ENCODE measurements around the gene SHMT1.
"Not testable (repeated sequence)": the region's sequence is repeated elsewhere in the genome, so short reads cannot be mapped to it uniquely, and the experiment has no call there.

Gene SHMT1

GRCh38 chr17:18363101-18364049, at the start of gene SHMT1:
TSS of gene SHMT1 (minus strand) at chr17:18363550. CDS start at chr17:18355981, 7,569 bp downstream.
- peak; percentile 100 for FAIRE-seq
- peak; percentile 99 for DNase-seq (ENCODE audit: insufficient read length, low spot score)

- peak; percentile 98 for FAIRE-seq
- DNase-seq (ENCODE audit: insufficient read length, low spot score) = not testable (repeated sequence)
Measured at GRCh38 chr17:18412001-18412538, 48.7 kb upstream of the SHMT1 start.

- DNase-seq (ENCODE audit: insufficient read length, low spot score) = not testable (repeated sequence)
- FAIRE-seq = peak; percentile 38
Measured at GRCh38 chr17:18411377-18411864, 48.1 kb upstream of the SHMT1 start.

GRCh38 chr17:18410736-18411135, 47.4 kb upstream of the SHMT1 start:
- not testable (repeated sequence) for DNase-seq (ENCODE audit: insufficient read length, low spot score); FAIRE-seq

- FAIRE-seq; DNase-seq (ENCODE audit: insufficient read length, low spot score): not testable (repeated sequence)
Measured at GRCh38 chr17:18409321-18409720, 46.0 kb upstream of the SHMT1 start.

- FAIRE-seq; DNase-seq (ENCODE audit: insufficient read length, low spot score): not testable (repeated sequence)
Measured at GRCh38 chr17:18408906-18409305, 45.6 kb upstream of the SHMT1 start.

GRCh38 chr17:18403604-18404003, 40.3 kb upstream of the SHMT1 start:
- DNase-seq (ENCODE audit: insufficient read length, low spot score) = not testable (repeated sequence)
- peak; percentile 64 for FAIRE-seq

GRCh38 chr17:18403166-18403565, 39.8 kb upstream of the SHMT1 start:
- FAIRE-seq; DNase-seq (ENCODE audit: insufficient read length, low spot score): not testable (repeated sequence)

- not testable (repeated sequence) for DNase-seq (ENCODE audit: insufficient read length, low spot score)
- peak; percentile 57 for FAIRE-seq
Measured at GRCh38 chr17:18401872-18402590, 38.7 kb upstream of the SHMT1 start.

GRCh38 chr17:18388728-18389127, 25.4 kb upstream of the SHMT1 start:
- peak; percentile 9 for FAIRE-seq
- not testable (repeated sequence) for DNase-seq (ENCODE audit: insufficient read length, low spot score)

- DNase-seq (ENCODE audit: insufficient read length, low spot score) = not testable (repeated sequence)
- peak; percentile 49 for FAIRE-seq
Measured at GRCh38 chr17:18388266-18388665, 24.9 kb upstream of the SHMT1 start.

- DNase-seq (ENCODE audit: insufficient read length, low spot score); FAIRE-seq: not testable (repeated sequence)
Measured at GRCh38 chr17:18387583-18387982, 24.2 kb upstream of the SHMT1 start.

GRCh38 chr17:18384271-18384670, 20.9 kb upstream of the SHMT1 start:
- DNase-seq (ENCODE audit: insufficient read length, low spot score); FAIRE-seq: not testable (repeated sequence)

- peak; percentile 79 for FAIRE-seq
- not testable (repeated sequence) for DNase-seq (ENCODE audit: insufficient read length, low spot score)
Measured at GRCh38 chr17:18383079-18383481, 19.7 kb upstream of the SHMT1 start.

- FAIRE-seq (no peak), DNase-seq (ENCODE audit: insufficient read length, low spot score) (no peak)
Measured at GRCh38 chr17:18382441-18383078, 19.2 kb upstream of the SHMT1 start.

- DNase-seq (ENCODE audit: insufficient read length, low spot score) (no peak), FAIRE-seq (no peak)
Measured at GRCh38 chr17:18381953-18382245, 18.5 kb upstream of the SHMT1 start.

- DNase-seq (ENCODE audit: insufficient read length, low spot score) = no peak
- peak; percentile 96 for FAIRE-seq
Measured at GRCh38 chr17:18381158-18381952, 18.0 kb upstream of the SHMT1 start.

- FAIRE-seq = peak; percentile 33
- no peak for DNase-seq (ENCODE audit: insufficient read length, low spot score)
Measured at GRCh38 chr17:18380471-18381157, 17.3 kb upstream of the SHMT1 start.
